CD4-positive, alpha-beta T cell treated with Interleukin-2 at 100 ng/mL for 4 hours (primary cell): ENCODE measurements around the gene CD151.

Experiments used
- DNase-seq: peaks from one replicate; pipeline ENCODE4 v3.0.0-alpha.2; 2020; ENCODE audit warnings: low spot score

The CD151 gene

GRCh38 chr11:815675-816432 is 16.9 kb upstream of the CD151 start:
- no peak for DNase-seq

GRCh38 chr11:816433-816779 is 16.3 kb upstream of the CD151 start:
- DNase-seq, result no peak

- no peak for DNase-seq
These were observed 14.2 kb upstream of the CD151 start, which contains the start of gene PNPLA2 for GRCh38 chr11:818396-819128. Gene PNPLA2, plus strand, starts transcription at chr11:818914. Its CDS starts 805 bp downstream, at chr11:819719.

GRCh38 chr11:819129-819931 is 13.4 kb upstream of the CD151 start:
- peak; percentile 92 for DNase-seq

- peak; percentile 95 for DNase-seq
These were observed 12.7 kb upstream of the CD151 start for GRCh38 chr11:819943-820649.

GRCh38 chr11:820655-821511 is 11.9 kb upstream of the CD151 start:
- DNase-seq, result no peak

- DNase-seq, result no peak
These were observed 11.0 kb upstream of the CD151 start for GRCh38 chr11:821512-822371.

GRCh38 chr11:823441-824291 is 9.1 kb upstream of the CD151 start:
- DNase-seq, result no peak

GRCh38 chr11:824292-824880 is 8.4 kb upstream of the CD151 start:
- no peak for DNase-seq

GRCh38 chr11:824942-825341 is 7.8 kb upstream of the CD151 start:
- no peak for DNase-seq

- no peak for DNase-seq
These were observed 7.2 kb upstream of the CD151 start for GRCh38 chr11:825366-826226.

GRCh38 chr11:826227-826621 is 6.5 kb upstream of the CD151 start:
- no peak for DNase-seq

GRCh38 chr11:826836-827145 is 6.0 kb upstream of the CD151 start:
- no peak for DNase-seq

- no peak for DNase-seq
These were observed 5.4 kb upstream of the CD151 start for GRCh38 chr11:827146-827896.

- no peak for DNase-seq
These were observed 4.9 kb upstream of the CD151 start, which contains the start of gene CRACR2B for GRCh38 chr11:827897-828192. Gene CRACR2B, plus strand, starts transcription at chr11:827919. Its CDS starts 689 bp downstream, at chr11:828608.

- no peak for DNase-seq
These were observed 4.1 kb upstream of the CD151 start for GRCh38 chr11:828506-829175.
